Peyer's patch (tissue), 4 donors: ENCODE measurements around the gene SGMS1. TPM values are rescaled to one million over a fixed set of nuclear protein-coding genes. Genes with fewer than 3 reads are reported as not detected.

Source experiments
- DNase-seq, 3 donors: peaks; one replicate each; pipeline ENCODE4 v3.0.0-alpha.2; 2017 to 2019
- H3K27ac ChIP-seq, 4 donors: fragments of 200-600 bp; sonication (generic); one replicate each; pipeline ENCODE4 v1.5.1; 2016 to 2019
- H3K27me3 ChIP-seq, 2 donors: fragments of 200-600 bp; sonication (generic); one replicate each; pipeline ENCODE4 v1.5.1; 2019
- H3K36me3 ChIP-seq, 3 donors: fragments of 200-600 bp; sonication (generic); one replicate each; pipeline ENCODE4 v1.5.1; 2016 to 2019
- H3K4me1 ChIP-seq, 4 donors: fragments of 200-600 bp; sonication (generic); one replicate each; pipeline ENCODE4 v1.5.1; 2016 to 2019
- H3K4me3 ChIP-seq, 4 donors: fragments of 200-600 bp; sonication (generic); 1 replicate in 3 of 4; 2 replicates in 1 of 4; pipeline ENCODE4 v1.5.1; 2016 to 2019; ENCODE audit warnings: mild to moderate bottlenecking in 1 of 4
- H3K9me3 ChIP-seq, 4 donors: fragments of 200-600 bp; sonication (generic); one replicate each; pipeline ENCODE4 v1.5.1; 2016 to 2019; ENCODE audit warnings: mild to moderate bottlenecking in 1 of 4
- POLR2A ChIP-seq, 2 donors: fragments of 450-650 bp; IDR thresholded peaks; one replicate each; pipeline ENCODE4 v1.5.1; 2017; ENCODE audit warnings: antibody characterized with exemption in 2 of 2, mild to moderate bottlenecking in 2 of 2, moderate library complexity in 2 of 2
- total RNA-seq, 4 donors: library from RNA; depleted of rRNA; stranded (reverse); fragments of >200 nt; gene quantifications; one replicate each; pipeline ENCODE4 v1.1.0, GENCODE V29; 2016
- TF ChIP-seq, protein P1 (sequence below), 6 experiments: fragments of 450-650 bp in 4 of 6; fragments of 200-600 bp in 2 of 6; sonication (generic) in 1 of 6; IDR thresholded peaks; one replicate each; pipeline ENCODE4 v1.5.1; 2017 to 2019; ENCODE audit warnings: antibody characterized with exemption in 6 of 6, mild to moderate bottlenecking in 3 of 6, moderate library complexity in 1 of 6

The SGMS1 gene
- total RNA-seq, 4 donors from 2014 or later = 73.4 to 117 (median 88.4) TPM

DNA sequence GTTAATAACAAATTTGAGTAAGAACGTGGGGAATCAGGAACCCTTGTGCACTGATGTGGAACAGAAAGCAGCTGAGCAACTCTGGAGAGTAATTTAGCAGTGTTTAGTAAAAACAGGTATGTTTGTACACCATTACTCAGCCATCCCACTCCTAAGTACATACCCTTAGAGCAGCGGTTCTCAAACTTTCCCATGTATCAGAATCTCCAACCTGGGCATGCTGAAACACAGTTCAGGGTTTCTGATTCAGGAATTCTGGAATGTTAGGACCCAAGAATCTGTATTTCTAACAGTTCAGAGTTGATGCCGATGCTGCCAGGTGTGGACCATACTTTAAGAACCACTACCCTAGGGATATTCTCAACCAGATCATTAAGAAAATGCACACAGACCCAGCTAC is 5.1 kb downstream of the SGMS1 start:
- DNase-seq = no peak
- no peak for TF ChIP-seq POLR2A (IDR thresholded peaks at IDR 0.05)
- TF ChIP-seq, protein P1, sequence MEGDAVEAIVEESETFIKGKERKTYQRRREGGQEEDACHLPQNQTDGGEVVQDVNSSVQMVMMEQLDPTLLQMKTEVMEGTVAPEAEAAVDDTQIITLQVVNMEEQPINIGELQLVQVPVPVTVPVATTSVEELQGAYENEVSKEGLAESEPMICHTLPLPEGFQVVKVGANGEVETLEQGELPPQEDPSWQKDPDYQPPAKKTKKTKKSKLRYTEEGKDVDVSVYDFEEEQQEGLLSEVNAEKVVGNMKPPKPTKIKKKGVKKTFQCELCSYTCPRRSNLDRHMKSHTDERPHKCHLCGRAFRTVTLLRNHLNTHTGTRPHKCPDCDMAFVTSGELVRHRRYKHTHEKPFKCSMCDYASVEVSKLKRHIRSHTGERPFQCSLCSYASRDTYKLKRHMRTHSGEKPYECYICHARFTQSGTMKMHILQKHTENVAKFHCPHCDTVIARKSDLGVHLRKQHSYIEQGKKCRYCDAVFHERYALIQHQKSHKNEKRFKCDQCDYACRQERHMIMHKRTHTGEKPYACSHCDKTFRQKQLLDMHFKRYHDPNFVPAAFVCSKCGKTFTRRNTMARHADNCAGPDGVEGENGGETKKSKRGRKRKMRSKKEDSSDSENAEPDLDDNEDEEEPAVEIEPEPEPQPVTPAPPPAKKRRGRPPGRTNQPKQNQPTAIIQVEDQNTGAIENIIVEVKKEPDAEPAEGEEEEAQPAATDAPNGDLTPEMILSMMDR (IDR thresholded peaks at IDR 0.05) = no peak
- Histone ChIP-seq H3K36me3 (no peaks in the 10 kb centered on the region), H3K4me3 (no peak overlapping the region), H3K27me3 (no peaks in the 10 kb centered on the region), H3K4me1 (peaks cover 0 to 12% (median 4%) of the 10 kb centered on the region in 4 donors), H3K9me3 (no peaks in the 10 kb centered on the region), H3K27ac (no peak overlapping the region)

DNA sequence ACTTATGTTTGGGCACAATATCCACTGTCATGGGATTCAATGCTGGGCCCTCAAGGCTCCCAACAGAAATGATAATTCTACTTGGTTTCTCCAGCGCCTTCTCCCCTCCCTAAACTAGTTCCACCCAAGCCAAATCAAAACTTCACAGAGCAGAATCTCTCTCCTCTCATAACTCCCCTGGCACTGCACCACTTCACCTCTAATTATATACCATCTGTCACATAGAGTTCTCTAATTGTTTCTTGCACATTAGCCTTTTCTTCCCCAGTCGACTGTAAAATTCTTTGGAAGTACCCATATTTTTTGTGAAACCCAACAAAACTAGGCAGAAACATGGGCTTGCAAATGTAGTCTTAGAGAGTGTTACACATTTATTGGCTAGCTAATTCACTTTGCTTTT is 8.1 kb downstream of the SGMS1 start:
- H3K27me3 ChIP-seq = no peaks in the 10 kb centered on the region
- H3K4me1 ChIP-seq = peaks cover 0 to 4% (median 1%) of the 10 kb centered on the region in 4 donors
- no peak overlapping the region for H3K4me3 ChIP-seq
- no peak overlapping the region for H3K27ac ChIP-seq
- H3K9me3 ChIP-seq = no peaks in the 10 kb centered on the region
- no peak for DNase-seq
- no peaks in the 10 kb centered on the region for H3K36me3 ChIP-seq
- TF ChIP-seq, protein P1 (IDR thresholded peaks at IDR 0.05) = no peak
- TF ChIP-seq POLR2A (IDR thresholded peaks at IDR 0.05) = no peak

DNA sequence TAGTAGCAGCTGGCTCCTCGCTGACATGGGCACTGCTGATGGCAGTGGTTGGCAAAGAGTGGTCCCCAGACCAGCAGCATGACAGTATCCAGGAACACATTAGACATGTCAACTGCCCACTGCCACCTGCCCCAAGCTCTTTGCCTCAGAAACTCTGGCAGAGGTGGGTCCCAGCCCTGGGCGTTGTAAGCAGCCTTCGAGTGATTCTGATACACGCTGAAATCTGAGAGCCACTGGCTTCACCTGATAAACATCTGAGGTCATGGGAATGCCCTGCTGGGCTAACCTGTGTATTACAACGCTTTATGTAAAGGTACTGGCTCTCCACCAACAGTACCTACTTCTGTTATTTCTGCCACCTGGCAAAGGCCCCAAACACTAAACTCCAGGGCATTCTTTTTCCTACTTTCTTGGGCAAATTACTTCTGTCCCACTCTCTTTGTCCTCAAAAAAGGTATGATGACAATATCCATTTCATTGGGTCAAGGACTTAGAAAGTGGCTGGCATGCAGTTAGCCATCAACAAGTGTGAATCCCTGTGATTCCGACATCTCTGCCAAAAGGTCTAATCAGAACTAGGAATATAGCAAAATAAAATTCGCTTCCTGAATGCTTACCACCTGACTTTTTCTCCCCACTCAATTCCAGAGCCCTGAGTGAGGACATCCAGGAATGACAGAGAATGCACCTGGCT is 9.2 kb downstream of the SGMS1 start:
- TF ChIP-seq, protein P1 (IDR thresholded peaks at IDR 0.05) = peak in 4 of 6 experiments; percentile 28 to 53 (median 46)
- no peak for TF ChIP-seq POLR2A (IDR thresholded peaks at IDR 0.05)
- H3K36me3 ChIP-seq = no peaks in the 10 kb centered on the region
- no peaks in the 10 kb centered on the region for H3K27me3 ChIP-seq
- DNase-seq = no peak
- H3K4me1 ChIP-seq = peaks cover 0 to 4% (median 0%) of the 10 kb centered on the region in 4 donors
- no peaks in the 10 kb centered on the region for H3K9me3 ChIP-seq
- H3K27ac ChIP-seq = no peak overlapping the region
- H3K4me3 ChIP-seq = no peak overlapping the region

DNA sequence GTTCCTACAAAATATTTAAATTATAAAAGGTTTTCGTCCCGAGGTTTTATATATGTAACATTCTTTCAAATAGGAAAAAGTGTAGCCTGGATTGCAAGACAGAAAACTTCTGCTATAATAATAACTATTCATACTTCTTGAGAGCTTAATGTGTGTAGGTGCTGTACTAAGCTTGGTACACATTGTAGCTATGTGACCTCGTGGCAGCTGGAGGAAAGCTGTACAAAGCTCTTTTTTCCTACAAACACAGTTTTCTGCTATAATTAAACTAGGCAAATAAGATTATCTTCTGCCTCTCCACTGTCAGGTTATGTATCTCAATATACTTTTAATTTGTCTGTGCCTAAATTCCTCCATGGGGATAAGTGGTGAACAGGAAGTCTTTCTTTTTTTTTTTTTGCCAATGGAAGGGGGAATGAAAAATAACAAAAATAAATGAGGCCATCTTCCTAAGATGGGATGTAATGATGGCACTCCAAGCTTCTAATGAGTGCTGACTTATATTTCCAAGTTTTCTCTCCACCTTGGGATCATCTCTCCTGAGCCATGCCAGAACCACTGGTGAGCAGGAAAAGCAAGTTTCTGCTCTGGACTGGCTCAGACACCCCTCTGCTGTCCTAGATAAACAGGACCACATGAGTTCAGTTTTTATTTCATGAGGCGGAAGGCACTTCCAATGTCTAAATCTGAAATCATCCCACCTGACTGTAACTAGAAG is 9.9 kb downstream of the SGMS1 start:
- peaks cover 0 to 4% (median 0%) of the 10 kb centered on the region in 4 donors for H3K4me1 ChIP-seq
- H3K36me3 ChIP-seq = no peaks in the 10 kb centered on the region
- H3K27me3 ChIP-seq = no peaks in the 10 kb centered on the region
- H3K27ac ChIP-seq = no peak overlapping the region
- DNase-seq = no peak
- no peaks in the 10 kb centered on the region for H3K9me3 ChIP-seq
- TF ChIP-seq, protein P1 (IDR thresholded peaks at IDR 0.05) = no peak
- TF ChIP-seq POLR2A (IDR thresholded peaks at IDR 0.05) = no peak
- H3K4me3 ChIP-seq = no peak overlapping the region

DNA sequence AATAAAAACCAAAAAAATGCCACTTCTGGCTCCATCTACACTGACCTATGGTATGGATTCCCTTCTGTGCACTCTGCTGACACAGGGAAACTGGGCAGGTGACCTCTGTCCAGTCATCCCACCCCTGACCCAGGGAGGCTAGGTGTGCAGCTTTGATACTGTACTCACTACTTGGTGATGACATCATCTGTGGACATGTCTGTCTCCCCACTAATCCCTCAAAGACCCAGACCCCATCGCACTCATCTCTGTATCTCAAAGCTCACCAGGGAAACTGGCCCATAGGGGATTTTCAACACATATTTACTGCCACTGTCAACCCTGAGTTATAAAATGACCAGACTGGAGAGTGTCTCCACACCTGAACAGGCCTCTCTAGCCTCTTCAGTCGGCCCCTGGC is 10.6 kb downstream of the SGMS1 start:
- Histone ChIP-seq H3K27me3 (no peaks in the 10 kb centered on the region), H3K27ac (no peak overlapping the region), H3K9me3 (no peaks in the 10 kb centered on the region), H3K4me3 (no peak overlapping the region), H3K4me1 (peaks cover 0 to 5% (median 0%) of the 10 kb centered on the region in 4 donors), H3K36me3 (no peaks in the 10 kb centered on the region)
- no peak for DNase-seq
- no peak for TF ChIP-seq POLR2A (IDR thresholded peaks at IDR 0.05)
- TF ChIP-seq, protein P1 (IDR thresholded peaks at IDR 0.05) = no peak
